GM12865 (cell line): ENCODE results near the gene SP4.

Source experiments
- DNase-seq: peaks from one replicate; pipeline ENCODE4 v3.0.0; 2010; ENCODE audit warnings: low read depth
- H3K4me3 ChIP-seq: 2 replicates; pipeline ENCODE4 v1.5.1; 2011; ENCODE audit warnings: mild to moderate bottlenecking, low read depth, low read length, control low read depth
- CTCF ChIP-seq: IDR thresholded peaks from 2 replicates; pipeline ENCODE4 v1.5.1; 2011; ENCODE audit warnings: low read length, control low read depth, low read depth, inconsistent platforms; ENCODE audit not compliant: insufficient read depth; ENCODE audit errors: missing control alignments

SP4 gene

GRCh38 chr7:21542891-21543527 lies 115.1 kb downstream of the SP4 start, which contains the start of gene DNAH11:
DNAH11 (plus strand) TSS chr7:21543039; CDS start chr7:21543246, 207 bp downstream.
- H3K4me3 ChIP-seq: peak within 1 kb of the TSS; percentile 24
- DNase-seq: no peak
- no peak for TF ChIP-seq CTCF

GRCh38 chr7:21543528-21544302 lies 115.8 kb downstream of the SP4 start:
- TF ChIP-seq CTCF: no peak
- DNase-seq: no peak
- H3K4me3 ChIP-seq: peak overlapping the region; percentile 24

- no peak for TF ChIP-seq CTCF
- no peak overlapping the region for H3K4me3 ChIP-seq
- DNase-seq: no peak
Measured at GRCh38 chr7:21544303-21544656, 116.4 kb downstream of the SP4 start.

DNA sequence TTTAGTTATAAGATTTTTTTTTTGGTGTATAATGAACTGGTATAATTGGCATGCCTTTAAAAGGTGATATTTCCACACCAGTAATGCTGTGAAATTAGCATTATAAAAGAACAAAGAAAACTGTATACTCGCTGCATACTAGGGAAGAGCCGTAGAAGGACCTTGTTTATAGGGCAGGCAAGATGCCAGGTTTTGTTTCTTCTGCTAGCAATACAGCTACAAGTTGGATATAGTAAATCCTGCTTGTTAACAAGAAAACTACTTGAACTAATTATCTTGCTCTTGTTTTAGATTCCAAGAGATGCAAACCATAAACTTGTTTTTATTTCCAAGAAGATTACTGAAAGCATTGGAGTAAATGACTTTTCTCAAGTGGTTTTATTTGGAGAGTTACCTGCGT lies 116.8 kb downstream of the SP4 start:
- DNase-seq: no peak
- H3K4me3 ChIP-seq: no peak overlapping the region
- TF ChIP-seq CTCF: no peak

DNA sequence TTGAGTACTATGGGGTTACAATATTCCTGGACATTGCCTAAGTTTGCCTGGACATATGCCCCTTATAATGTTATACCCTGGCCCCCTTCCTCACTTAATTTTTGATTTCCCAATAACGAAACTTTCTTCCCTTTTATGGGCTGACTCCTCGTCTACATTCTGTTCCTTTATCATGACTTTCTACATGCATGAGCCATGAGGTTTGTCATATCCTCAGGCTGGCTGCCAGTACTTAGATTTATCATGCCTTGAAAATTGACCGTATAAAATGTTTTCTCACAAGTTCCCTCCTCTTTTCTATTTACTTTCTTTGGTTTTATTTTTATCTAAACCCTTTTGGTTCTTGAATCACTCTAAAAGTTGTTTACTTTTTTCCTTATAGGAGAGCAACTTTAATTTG lies 119.6 kb downstream of the SP4 start:
- H3K4me3 ChIP-seq: no peak overlapping the region
- no peak for DNase-seq
- no peak for TF ChIP-seq CTCF

DNA sequence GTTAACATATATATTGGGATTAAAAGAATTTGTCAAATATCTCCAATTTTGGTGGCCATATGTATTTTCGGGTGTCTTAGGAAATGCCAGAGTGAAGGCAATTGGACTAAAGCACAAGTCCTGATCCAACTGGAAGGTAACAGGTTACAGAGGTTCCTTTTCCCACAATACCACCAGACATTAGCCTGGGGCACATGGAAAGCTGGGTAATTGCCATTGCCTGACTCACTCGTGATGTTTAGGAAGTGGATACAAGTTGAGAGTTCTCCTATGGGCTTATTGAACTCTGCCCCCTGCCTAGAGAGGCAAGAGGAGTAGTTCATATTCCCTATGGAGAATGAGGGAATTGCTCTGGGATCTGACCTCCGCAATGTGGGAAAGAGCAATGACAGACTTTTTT lies 120.6 kb downstream of the SP4 start:
- TF ChIP-seq CTCF: no peak
- no peak for DNase-seq
- H3K4me3 ChIP-seq: no peak overlapping the region
